Transverse colon (tissue), 4 donors: ENCODE results near the gene DAPL1.

Source experiments
- POLR2AphosphoS5 ChIP-seq, 3 donors: sonication (generic); formaldehyde crosslinking; IDR thresholded peaks; one replicate each; pipeline ENCODE4 v1.6.1; 2016; ENCODE audit warnings: antibody characterized with exemption in 3 of 3
- TF ChIP-seq, protein P1 (sequence below), 5 experiments: fragments of 200-600 bp in 3 of 5; fragments of 450-650 bp in 2 of 5; sonication (generic) in 3 of 5; IDR thresholded peaks; 1 replicate in 2 of 5; 2 replicates in 3 of 5; pipeline ENCODE4 v1.5.1; 2016 to 2017; ENCODE audit warnings: antibody characterized with exemption in 5 of 5, inconsistent platforms in 3 of 5, mild to moderate bottlenecking in 2 of 5, moderate library complexity in 1 of 5

DNA sequence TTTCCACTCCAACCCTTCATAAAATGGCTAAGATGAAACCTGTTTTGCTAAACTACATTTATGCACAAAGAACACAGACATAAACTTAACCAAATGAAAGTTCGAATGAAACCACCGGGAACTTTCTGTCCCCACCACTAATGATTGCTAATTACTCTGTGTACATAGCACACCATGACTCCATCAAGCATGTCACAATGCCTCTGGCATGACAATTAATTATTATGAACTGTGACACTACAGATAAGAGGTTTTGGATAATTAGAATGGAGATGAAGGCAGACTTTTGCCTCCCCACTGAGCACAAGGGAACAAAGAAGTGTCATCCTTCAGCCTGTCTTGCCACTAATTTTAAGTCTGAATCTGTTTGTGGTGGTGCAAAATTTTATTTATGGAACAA lies 1.5 kb downstream of the DAPL1 start:
- TF ChIP-seq, protein P1, sequence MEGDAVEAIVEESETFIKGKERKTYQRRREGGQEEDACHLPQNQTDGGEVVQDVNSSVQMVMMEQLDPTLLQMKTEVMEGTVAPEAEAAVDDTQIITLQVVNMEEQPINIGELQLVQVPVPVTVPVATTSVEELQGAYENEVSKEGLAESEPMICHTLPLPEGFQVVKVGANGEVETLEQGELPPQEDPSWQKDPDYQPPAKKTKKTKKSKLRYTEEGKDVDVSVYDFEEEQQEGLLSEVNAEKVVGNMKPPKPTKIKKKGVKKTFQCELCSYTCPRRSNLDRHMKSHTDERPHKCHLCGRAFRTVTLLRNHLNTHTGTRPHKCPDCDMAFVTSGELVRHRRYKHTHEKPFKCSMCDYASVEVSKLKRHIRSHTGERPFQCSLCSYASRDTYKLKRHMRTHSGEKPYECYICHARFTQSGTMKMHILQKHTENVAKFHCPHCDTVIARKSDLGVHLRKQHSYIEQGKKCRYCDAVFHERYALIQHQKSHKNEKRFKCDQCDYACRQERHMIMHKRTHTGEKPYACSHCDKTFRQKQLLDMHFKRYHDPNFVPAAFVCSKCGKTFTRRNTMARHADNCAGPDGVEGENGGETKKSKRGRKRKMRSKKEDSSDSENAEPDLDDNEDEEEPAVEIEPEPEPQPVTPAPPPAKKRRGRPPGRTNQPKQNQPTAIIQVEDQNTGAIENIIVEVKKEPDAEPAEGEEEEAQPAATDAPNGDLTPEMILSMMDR (IDR thresholded peaks at IDR 0.05): no peak
- no peak for TF ChIP-seq POLR2AphosphoS5 (IDR thresholded peaks at IDR 0.05)
